ENCODE measurements around the gene RTN4R. TPM values are rescaled to one million over a fixed set of nuclear protein-coding genes. Genes with fewer than 3 reads are reported as not detected.

RTN4R gene
- total and polyA plus RNA-seq, 2 of the 13 experiments (the other 11 are each of a cell fraction or from before 2014, with no cell fraction given) = 0.22 to 0.77 TPM

DNA sequence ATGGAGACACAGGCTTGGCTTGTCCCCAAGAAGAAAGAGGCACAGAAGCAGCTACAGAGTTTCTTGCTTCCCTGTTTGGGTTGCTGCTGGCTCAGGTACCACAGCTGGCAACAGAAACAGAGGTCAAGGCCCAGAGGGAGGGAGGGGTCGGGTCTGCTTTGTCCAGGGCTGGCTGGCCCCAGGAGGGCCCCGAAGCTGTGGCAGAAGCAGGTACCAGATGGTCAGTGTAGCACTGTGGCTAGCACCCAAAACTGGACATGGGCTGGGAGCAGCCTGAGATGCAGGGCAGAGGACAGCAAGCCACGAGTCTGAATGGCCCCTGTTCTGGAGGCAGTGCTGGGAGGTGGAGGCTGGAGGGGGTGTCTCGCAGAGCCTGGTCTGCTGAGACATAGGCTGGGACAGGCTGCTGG, 65.0 kb downstream of the RTN4R start:
- WGBS (ENCODE audit: low lambda C conversion rate) = 0% methylated on average over 2 of the region's 4 CpGs
- no peaks in the 10 kb centered on the region for H3K36me3 ChIP-seq (replicated peaks in 1 of 2; ENCODE audit: control insufficient read depth in 1 of 2, insufficient read depth in 2 of 2, low read length in 2 of 2)
- peaks cover 10 to 90% of the 10 kb centered on the region in 2 experiments; a peak in 4 of 5 replicates for H3K27me3 ChIP-seq (ENCODE audit: control insufficient read depth in 1 of 2, insufficient read depth in 2 of 2, low read length in 2 of 2)
- FAIRE-seq (no peak), DNase-seq (ENCODE audit: low spot score) (no peak), ATAC-seq (no peak; the same call in 2 of the 3 replicates)
- no peaks in the 10 kb centered on the region for H4K20me1 ChIP-seq (ENCODE audit: insufficient read depth, low read length)
- no peak overlapping the region for H3K9ac ChIP-seq (ENCODE audit: insufficient read depth, low read depth, low read length)
- H3K4me2 ChIP-seq (ENCODE audit: low read depth, low read length) = peak overlapping the region; percentile 50; the same call in 1 of the 2 replicates
- peaks cover 19% of the 10 kb centered on the region for H3K4me1 ChIP-seq (ENCODE audit: insufficient read depth, low read length)
- no peak for TF ChIP-seq POLR2A (IDR thresholded peaks at IDR 0.05; ENCODE audit: insufficient read depth in 1 of 2, low read depth in 2 of 2, low read length in 2 of 2)
- TF ChIP-seq, protein P1, sequence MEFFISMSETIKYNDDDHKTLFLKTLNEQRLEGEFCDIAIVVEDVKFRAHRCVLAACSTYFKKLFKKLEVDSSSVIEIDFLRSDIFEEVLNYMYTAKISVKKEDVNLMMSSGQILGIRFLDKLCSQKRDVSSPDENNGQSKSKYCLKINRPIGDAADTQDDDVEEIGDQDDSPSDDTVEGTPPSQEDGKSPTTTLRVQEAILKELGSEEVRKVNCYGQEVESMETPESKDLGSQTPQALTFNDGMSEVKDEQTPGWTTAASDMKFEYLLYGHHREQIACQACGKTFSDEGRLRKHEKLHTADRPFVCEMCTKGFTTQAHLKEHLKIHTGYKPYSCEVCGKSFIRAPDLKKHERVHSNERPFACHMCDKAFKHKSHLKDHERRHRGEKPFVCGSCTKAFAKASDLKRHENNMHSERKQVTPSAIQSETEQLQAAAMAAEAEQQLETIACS (CRISPR knock-in tag; IDR thresholded peaks at IDR 0.05) = no peak
- TF ChIP-seq, protein P2, sequence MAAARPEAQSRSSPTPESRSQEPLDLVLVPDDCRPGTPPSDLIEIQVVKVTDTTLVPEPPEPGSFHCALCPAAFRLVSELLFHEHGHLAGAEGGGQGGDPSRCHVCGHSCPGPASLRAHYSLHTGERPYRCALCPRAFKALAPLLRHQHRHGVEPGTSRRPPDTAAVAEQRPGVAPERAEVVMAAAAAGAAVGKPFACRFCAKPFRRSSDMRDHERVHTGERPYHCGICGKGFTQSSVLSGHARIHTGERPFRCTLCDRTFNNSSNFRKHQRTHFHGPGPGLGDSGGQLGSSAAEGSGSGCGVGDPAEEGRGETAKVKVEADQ (CRISPR knock-in tag; IDR thresholded peaks at IDR 0.05; ENCODE audit: borderline replicate concordance) = 0 out of 2 replicates have a peak, but pooled peaks have one; percentile 41
- peak; percentile 93; the same call in 1 of the 2 replicates for TF ChIP-seq ZFP1 (CRISPR knock-in tag; IDR thresholded peaks at IDR 0.05)
- TF ChIP-seq REL (CRISPR knock-in tag; conservative IDR thresholded peaks at IDR 0.05) = 0 out of 2 replicates have a peak, but pooled peaks have one; percentile 43
- TF ChIP-seq, protein P3, sequence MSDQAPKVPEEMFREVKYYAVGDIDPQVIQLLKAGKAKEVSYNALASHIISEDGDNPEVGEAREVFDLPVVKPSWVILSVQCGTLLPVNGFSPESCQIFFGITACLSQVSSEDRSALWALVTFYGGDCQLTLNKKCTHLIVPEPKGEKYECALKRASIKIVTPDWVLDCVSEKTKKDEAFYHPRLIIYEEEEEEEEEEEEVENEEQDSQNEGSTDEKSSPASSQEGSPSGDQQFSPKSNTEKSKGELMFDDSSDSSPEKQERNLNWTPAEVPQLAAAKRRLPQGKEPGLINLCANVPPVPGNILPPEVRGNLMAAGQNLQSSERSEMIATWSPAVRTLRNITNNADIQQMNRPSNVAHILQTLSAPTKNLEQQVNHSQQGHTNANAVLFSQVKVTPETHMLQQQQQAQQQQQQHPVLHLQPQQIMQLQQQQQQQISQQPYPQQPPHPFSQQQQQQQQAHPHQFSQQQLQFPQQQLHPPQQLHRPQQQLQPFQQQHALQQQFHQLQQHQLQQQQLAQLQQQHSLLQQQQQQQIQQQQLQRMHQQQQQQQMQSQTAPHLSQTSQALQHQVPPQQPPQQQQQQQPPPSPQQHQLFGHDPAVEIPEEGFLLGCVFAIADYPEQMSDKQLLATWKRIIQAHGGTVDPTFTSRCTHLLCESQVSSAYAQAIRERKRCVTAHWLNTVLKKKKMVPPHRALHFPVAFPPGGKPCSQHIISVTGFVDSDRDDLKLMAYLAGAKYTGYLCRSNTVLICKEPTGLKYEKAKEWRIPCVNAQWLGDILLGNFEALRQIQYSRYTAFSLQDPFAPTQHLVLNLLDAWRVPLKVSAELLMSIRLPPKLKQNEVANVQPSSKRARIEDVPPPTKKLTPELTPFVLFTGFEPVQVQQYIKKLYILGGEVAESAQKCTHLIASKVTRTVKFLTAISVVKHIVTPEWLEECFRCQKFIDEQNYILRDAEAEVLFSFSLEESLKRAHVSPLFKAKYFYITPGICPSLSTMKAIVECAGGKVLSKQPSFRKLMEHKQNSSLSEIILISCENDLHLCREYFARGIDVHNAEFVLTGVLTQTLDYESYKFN (CRISPR knock-in tag; conservative IDR thresholded peaks at IDR 0.05) = 0 out of 2 replicates have a peak, but pooled peaks have one; percentile 2
- TF ChIP-seq, protein P4, sequence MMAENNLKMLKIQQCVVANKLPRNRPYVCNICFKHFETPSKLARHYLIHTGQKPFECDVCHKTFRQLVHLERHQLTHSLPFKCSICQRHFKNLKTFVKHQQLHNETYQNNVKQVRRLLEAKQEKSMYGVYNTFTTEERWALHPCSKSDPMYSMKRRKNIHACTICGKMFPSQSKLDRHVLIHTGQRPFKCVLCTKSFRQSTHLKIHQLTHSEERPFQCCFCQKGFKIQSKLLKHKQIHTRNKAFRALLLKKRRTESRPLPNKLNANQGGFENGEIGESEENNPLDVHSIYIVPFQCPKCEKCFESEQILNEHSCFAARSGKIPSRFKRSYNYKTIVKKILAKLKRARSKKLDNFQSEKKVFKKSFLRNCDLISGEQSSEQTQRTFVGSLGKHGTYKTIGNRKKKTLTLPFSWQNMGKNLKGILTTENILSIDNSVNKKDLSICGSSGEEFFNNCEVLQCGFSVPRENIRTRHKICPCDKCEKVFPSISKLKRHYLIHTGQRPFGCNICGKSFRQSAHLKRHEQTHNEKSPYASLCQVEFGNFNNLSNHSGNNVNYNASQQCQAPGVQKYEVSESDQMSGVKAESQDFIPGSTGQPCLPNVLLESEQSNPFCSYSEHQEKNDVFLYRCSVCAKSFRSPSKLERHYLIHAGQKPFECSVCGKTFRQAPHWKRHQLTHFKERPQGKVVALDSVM (CRISPR knock-in tag; IDR thresholded peaks at IDR 0.05) = peak; percentile 64; the same call in 1 of the 2 replicates
- TF ChIP-seq ZNF547 (CRISPR knock-in tag; IDR thresholded peaks at IDR 0.05) = peak; percentile 52; the same call in 1 of the 2 replicates
- no peaks in the 10 kb centered on the region for H3K9me3 ChIP-seq (ENCODE audit: low read length)
- H2AFZ ChIP-seq (ENCODE audit: low read length) = no peak overlapping the region
- no peaks in the 10 kb centered on the region for H3K79me2 ChIP-seq (ENCODE audit: insufficient read depth, low read length)
- peak overlapping the region in 1 of 3 experiments; percentile 14; a peak in 1 of 6 replicates for H3K4me3 ChIP-seq (replicated peaks in 1 of 3; ENCODE audit: insufficient read depth in 1 of 3, low read depth in 2 of 3, low read length in 3 of 3)
- in situ Hi-C loops (cut with HindIII; ENCODE audit: extremely low pct_ligation_motif_present, low pct_unique_long_range_greater_than_20kb) (no loop called here), intact Hi-C loops (cut with micrococcal nuclease; ENCODE audit: unreplicated experiment) (no loop called here)
- ChIA-PET CTCF (ENCODE audit: low intra/inter-chr PET ratio, low total read pairs) (no interaction called here), POLR2A (no interaction called here)
- no TSS peak for BruUV-seq (replicated peaks)
- no peak overlapping the region for H3K27ac ChIP-seq (ENCODE audit: extremely low read length, insufficient read depth, low read length)

All from HepG2 (cell line).